CD4-positive, alpha-beta T cell treated with Interleukin-15 for 1 hour (primary cell): ENCODE data around the gene ATP9A.
"Not testable (repeated sequence)": the region's sequence is repeated elsewhere in the genome, so short reads cannot be mapped to it uniquely, and the experiment has no call there.

Source experiments
- DNase-seq: peaks from one replicate; pipeline ENCODE4 v3.0.0-alpha.2; 2020

The ATP9A gene

DNA sequence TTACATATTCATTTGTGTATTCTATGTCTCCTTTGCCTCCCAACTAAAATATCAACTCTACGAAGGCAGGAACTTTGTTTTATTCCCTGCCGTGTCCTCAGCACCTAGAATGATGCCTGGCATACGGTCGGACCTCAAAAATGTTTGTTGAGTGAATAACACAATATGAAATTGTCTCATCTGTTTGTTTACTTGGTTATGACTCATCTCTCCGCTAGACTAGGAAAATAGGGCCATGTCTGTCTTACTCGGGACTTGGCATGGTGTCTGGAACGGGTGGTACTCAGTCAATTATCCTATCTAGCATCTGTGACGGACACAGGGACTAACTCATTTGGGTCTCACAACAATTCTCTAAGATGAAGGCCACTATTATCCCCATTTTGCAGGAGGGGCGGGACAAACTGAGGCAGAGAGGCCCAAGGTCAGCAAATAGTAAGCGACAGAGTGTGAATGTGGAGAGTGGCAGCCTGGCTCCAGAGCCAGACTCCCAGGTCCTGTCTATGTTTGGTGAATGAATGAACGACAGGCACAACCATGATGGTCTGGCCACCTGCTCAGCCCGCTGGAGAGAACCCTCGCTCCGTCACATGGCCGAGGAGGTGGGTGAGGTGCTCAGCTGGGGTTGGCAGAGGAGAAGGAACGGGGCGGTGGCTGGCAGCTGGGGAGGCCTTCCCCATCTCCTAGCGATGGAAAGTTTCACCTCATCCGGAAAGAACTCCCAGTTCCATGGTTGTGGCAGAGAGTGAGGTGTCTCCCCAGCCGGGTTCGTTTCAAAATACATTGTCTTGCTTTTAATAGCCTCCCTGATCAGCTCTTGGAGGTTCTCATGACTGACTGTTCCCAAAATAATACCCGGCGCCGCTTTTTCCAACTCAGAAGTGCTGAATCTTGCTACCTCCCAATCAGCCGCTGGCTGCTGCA is 198.1 kb downstream of the ATP9A start:
- no peak for DNase-seq

GRCh38 chr20:51568533-51568932 is 199.7 kb downstream of the ATP9A start:
- DNase-seq = not testable (repeated sequence)

GRCh38 chr20:51567622-51568021 is 200.6 kb downstream of the ATP9A start:
- DNase-seq = no peak

- DNase-seq = no peak
Measured at GRCh38 chr20:51566594-51566993, 201.6 kb downstream of the ATP9A start.

- no peak for DNase-seq
Measured at GRCh38 chr20:51565298-51566144, 202.7 kb downstream of the ATP9A start.

DNA sequence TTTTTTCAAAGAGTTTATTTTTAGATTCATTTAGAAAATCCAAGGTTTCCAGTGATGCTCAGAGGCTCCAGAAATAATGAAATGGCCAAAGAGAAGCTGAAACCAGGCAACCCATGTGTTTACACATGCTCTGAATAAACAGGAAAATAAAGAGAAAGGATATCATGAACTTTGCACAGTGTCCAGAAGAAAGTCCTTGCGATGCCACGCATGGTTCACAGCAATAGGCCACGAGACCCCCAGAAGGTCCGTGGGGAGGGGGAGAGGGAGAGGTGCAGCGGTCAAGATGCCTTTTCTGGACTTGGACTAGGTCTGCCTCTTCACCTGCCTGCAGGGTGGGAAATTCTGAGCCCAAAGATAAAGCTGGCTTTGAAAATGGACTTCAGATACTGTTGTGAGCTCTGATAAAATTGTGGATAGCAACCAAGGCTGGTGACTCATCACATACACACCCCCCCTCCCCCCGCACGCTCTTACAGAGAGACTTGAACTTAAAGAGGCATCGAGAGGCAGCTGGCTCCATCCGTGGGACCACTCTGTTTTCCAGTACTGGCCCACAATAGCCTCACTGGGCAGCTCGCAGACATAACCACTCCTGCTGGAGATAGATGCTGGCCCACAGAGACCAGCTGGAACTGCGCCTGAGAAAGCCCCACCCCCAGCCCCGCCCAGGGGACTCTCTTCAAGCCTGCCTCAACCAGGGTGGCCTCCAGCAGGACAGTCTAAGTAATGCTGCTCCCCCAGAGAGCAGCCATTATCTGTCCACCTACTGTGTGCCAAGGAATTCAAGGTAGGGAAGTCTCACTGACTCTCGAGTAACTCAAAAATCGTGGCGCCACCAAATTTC is 204.5 kb downstream of the ATP9A start:
- no peak for DNase-seq

- no peak for DNase-seq
Measured at GRCh38 chr20:51563174-51563485, 205.1 kb downstream of the ATP9A start.

DNA sequence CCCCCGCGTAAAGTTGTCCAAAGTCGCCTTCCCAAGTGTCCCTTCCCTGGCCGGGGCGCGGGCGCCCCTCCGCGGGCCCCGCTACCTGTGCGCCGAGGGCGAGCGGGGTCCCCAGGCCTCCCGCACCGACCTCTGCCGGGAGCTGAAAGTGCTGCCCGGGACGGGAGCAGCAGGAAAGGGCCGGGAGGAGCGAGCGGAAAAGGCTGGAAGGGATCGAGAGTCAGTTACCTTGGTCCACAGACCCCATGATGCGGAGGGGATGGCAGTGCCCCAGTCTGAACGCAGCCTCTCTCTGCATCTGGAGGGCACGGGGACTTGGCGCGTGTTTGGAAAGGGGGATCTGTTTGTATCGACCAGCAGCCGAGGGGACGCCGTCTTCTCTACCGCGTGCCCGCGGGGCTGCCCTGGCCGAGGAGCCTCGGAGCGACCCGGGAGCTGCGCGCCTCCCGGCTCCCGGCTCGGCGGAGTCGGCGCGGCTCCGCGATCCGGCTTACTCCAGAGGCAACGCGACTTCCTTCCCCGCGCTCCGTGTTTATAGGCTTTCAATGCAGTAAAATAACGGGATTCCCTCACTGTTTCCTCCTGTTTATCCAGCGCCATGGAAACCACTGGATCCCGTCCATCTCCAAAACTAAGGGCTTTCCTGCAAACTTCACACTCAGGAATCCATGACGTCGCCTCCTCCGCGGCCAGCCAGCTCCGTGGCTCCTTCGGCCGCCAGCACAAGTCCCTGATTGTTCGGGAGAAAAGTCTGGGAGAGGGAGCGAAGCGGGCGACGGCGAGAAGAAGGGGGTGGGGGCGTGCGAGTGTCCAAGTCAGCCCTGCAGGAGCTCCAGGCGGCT is 205.6 kb downstream of the ATP9A start:
- no peak for DNase-seq

- DNase-seq = no peak
Measured at GRCh38 chr20:51562027-51562331, 206.2 kb downstream of the ATP9A start.

DNA sequence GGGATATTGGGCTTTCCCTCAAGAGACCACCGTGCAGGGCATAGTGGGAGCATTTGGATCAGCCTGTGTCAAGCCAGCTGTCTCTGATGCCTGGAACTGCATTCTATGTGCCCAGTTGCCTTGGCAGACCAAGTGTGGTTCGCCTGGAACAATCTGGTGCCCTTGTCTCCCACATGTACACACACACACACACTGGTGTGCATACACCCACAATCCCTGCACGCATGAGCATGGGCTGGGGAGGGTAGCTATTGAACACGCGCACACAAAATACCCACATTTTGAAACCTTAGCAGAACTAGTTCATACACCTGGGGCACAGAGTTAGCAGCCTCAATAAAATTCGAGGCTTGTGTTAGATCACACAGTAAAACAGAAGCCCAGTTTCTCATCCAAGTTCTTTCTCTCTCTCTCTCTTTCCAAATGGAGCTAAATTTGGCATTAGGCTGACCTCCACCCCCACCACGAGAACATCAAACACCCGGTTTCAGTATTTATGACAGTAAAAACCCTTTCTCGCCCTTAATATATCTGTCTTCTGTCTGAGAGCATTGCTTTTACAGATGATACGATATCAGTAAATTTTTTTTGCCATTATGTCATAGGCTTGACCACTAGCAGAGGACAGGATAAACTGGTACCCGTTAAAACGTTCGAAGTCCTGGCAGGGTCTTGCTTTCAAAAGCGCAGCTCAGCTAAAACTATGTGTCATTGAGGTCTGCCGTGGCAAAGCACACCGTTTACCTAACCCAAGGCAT is 207.5 kb downstream of the ATP9A start:
- no peak for DNase-seq

DNA sequence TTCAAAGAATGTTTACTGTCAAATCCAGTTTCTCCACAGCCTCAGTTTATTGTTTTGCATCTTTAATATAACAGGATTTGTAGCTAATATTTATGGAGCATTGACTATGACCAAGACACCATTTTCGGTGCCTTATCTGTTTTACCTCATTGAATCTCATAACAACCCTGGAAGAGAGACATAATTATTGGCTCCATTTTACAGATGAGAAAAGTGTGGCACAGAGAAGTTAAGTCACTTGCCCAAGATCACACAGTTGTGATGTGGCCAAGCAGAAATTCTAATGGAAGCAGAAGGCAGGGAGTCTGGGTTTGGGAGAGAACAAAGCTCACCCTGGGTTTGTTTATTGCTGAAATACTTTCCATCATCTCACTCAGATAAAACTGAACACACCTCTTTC is 208.1 kb downstream of the ATP9A start:
- no peak for DNase-seq

- DNase-seq = no peak
Measured at GRCh38 chr20:51554538-51555165, 213.5 kb downstream of the ATP9A start.

DNA sequence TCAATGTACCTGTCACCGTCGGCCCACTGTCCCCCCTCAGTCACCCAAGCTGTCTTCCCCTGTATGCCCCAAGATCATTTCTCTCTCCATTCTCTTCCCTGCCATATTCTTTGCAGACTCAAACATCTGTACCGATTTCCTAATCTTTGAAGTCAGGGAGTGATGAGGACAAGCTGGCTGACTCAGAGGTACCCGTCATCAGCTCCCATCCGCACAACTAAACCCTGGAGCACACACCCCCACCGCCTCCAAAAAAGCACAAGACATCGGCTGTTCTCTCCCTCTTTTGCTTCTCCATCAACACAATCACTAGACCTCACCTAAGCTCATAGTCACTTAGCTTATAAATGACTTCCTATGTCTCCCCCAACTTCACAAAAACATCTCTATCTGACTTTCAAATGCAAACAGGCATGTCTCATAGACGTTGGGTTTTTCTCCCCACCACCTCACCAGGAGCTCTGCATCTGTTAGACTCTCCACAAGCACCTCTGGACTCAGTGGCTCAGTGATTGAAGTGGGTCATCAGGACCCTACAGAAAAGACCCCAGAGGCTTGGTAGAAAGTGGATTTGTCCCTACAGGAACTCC is 214.2 kb downstream of the ATP9A start:
- DNase-seq = no peak

DNA sequence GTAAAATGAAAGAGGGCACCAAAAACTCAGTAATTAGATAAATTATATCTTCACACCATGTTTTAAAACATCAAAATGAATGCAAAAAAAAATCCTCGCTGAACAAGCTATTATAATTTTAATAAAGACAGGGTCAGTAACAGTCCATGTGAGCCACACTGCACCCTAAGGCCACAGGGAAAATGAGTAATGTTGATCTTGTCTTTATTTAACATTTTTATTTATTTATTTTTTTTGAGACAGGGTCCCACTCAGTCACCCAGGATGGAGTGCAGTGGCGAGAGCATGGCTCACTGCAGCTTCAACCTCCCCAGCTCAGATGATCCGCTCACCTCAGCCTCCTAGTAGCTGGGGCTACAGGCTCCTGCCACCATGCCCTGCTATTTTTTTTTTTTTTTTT is 217.0 kb downstream of the ATP9A start:
- DNase-seq = no peak

- DNase-seq = no peak
Measured at GRCh38 chr20:51549474-51549873, 218.7 kb downstream of the ATP9A start.

DNA sequence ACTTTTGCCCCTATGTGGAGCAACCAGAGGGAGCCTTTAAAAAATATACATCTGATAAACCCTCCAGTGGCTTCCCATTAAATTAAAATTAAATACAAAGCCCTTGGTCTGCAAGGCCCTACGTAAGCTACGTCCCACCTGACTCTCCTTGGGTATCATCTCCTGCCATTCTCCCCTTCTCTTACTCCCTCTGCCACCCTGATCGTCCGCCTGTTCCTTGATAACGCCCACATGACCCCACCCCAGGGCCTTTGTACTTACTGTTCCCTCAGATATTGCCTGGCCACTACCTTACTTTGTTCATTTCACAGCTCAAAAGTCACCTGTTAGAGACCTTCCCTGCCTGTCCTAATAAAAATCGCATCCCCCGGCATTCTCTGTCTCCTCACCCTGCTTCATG is 220.2 kb downstream of the ATP9A start:
- no peak for DNase-seq
